Smooth muscle cell (in vitro differentiated cells): ENCODE results near the gene GNG7. TPM values are rescaled to one million over a fixed set of nuclear protein-coding genes. Genes with fewer than 3 reads are reported as not detected.
"Not testable (repeated sequence)": the region's sequence is repeated elsewhere in the genome, so short reads cannot be mapped to it uniquely, and the experiment has no call there.

Experiments used
- DNase-seq: peaks from one replicate; lab custom pipeline; 2025; ENCODE audit not compliant: unreplicated experiment; lab: John Stamatoyannopoulos, UW
- H2AFZ ChIP-seq: fragments of 200-600 bp; sonication (generic); 2 replicates; pipeline ENCODE4 v1.6.0; 2016; ENCODE audit warnings: antibody characterized with exemption, low read depth, mild to moderate bottlenecking
- H3F3A ChIP-seq: fragments of 200-600 bp; sonication (generic); 2 replicates; pipeline ENCODE4 v1.6.0; 2017; ENCODE audit warnings: antibody characterized with exemption, low read depth
- H3K27ac ChIP-seq: fragments of 200-600 bp; sonication (generic); 2 replicates; pipeline ENCODE4 v1.5.1; 2016; ENCODE audit warnings: low read depth, mild to moderate bottlenecking
- H3K27me3 ChIP-seq: fragments of 200-600 bp; sonication (generic); 2 replicates; pipeline ENCODE4 v1.6.1; 2016; ENCODE audit warnings: low read depth, mild to moderate bottlenecking
- H3K36me3 ChIP-seq: fragments of 200-600 bp; sonication (generic); 2 replicates; pipeline ENCODE4 v1.5.1; 2016; ENCODE audit warnings: low read depth
- H3K4me1 ChIP-seq: fragments of 200-600 bp; sonication (generic); 2 replicates; pipeline ENCODE4 v1.5.1; 2016; ENCODE audit warnings: low read depth
- H3K4me2 ChIP-seq: fragments of 200-600 bp; sonication (generic); 2 replicates; pipeline ENCODE4 v1.6.0; 2016; ENCODE audit warnings: mild to moderate bottlenecking
- H3K4me3 ChIP-seq: fragments of 200-600 bp; sonication (generic); 2 replicates; pipeline ENCODE4 v1.5.1; 2016; ENCODE audit warnings: mild to moderate bottlenecking
- H3K79me2 ChIP-seq: fragments of 200-600 bp; sonication (generic); 2 replicates; pipeline ENCODE4 v1.6.0; 2016; ENCODE audit warnings: low read depth, mild to moderate bottlenecking
- H3K9ac ChIP-seq: fragments of 200-600 bp; sonication (generic); 2 replicates; pipeline ENCODE4 v1.6.0; 2016; ENCODE audit warnings: low read depth
- H3K9me3 ChIP-seq: fragments of 200-600 bp; sonication (generic); replicated peaks from 2 replicates; pipeline ENCODE4 v1.5.1; 2016; ENCODE audit warnings: low read depth
- H4K20me1 ChIP-seq: fragments of 200-600 bp; sonication (generic); 2 replicates; pipeline ENCODE4 v1.6.0; 2016; ENCODE audit warnings: low read depth
- CTCF ChIP-seq: fragments of 200-600 bp; sonication (generic); IDR thresholded peaks from 2 replicates; pipeline ENCODE4 v1.5.1; 2017; ENCODE audit warnings: borderline replicate concordance, mild to moderate bottlenecking, antibody characterized with exemption; ENCODE audit not compliant: insufficient read depth, poor library complexity, severe bottlenecking
- WGBS: methylation state at CpG from one replicate; pipeline ENCODE4 v1.1.7; 2016; ENCODE audit warnings: low lambda C conversion rate; 5-methylcytosine and 5-hydroxymethylcytosine counted together
- polyA plus RNA-seq: library from polyadenylated mRNA; unstranded; fragments of >200 nt; fragmentation: Nextera tagmentation; extraction: Ambion mirVana; gene quantifications from 2 replicates; pipeline ENCODE4 v1.2.1, GENCODE V29; 2016
- total RNA-seq: library from RNA; depleted of rRNA; stranded (reverse); fragments of >200 nt; gene quantifications from 2 replicates; pipeline ENCODE4 v1.2.3, GENCODE V29; 2014

GNG7 gene
- total and polyA plus RNA-seq, 2 experiments from 2014 or later: 1.7 to 2.6 TPM

- DNase-seq: peak; percentile 52
- H3K9me3 ChIP-seq: no peaks in the 10 kb centered on the region
- peaks cover 29% of the 10 kb centered on the region for H3K4me1 ChIP-seq
- TF ChIP-seq CTCF: no peak
- H2AFZ ChIP-seq: no peak overlapping the region
- 8% methylated on average over 29 of the region's 35 CpGs for WGBS
- no peaks in the 10 kb centered on the region for H3K79me2 ChIP-seq
- H3K36me3 ChIP-seq: no peaks in the 10 kb centered on the region
- no peaks in the 10 kb centered on the region for H3K27me3 ChIP-seq
- peak overlapping the region; percentile 95 for H3K27ac ChIP-seq
- peak overlapping the region; percentile 76 for H3K9ac ChIP-seq
- H4K20me1 ChIP-seq: no peaks in the 10 kb centered on the region
- H3F3A ChIP-seq: peaks cover 31% of the 10 kb centered on the region
- H3K4me3 ChIP-seq: peak overlapping the region; percentile 14
- H3K4me2 ChIP-seq: peak overlapping the region; percentile 79
Measured at GRCh38 chr19:2540646-2541454, 161.6 kb downstream of the GNG7 start.

GRCh38 chr19:2540251-2540645 lies 162.2 kb downstream of the GNG7 start:
- Histone ChIP-seq H3K9me3 (no peaks in the 10 kb centered on the region), H2AFZ (no peak overlapping the region), H3K4me2 (peak overlapping the region; percentile 79), H3K4me1 (peaks cover 29% of the 10 kb centered on the region), H3K27ac (peak overlapping the region; percentile 95), H3K27me3 (no peaks in the 10 kb centered on the region), H3K4me3 (peak overlapping the region; percentile 14), H3K9ac (peak overlapping the region; percentile 76), H4K20me1 (no peaks in the 10 kb centered on the region), H3K79me2 (no peaks in the 10 kb centered on the region), H3K36me3 (no peaks in the 10 kb centered on the region), H3F3A (peaks cover 32% of the 10 kb centered on the region)
- DNase-seq: no peak
- WGBS: 66% methylated on average over 11 of the region's 12 CpGs
- no peak for TF ChIP-seq CTCF

- peaks cover 19% of the 10 kb centered on the region for H3K4me1 ChIP-seq
- no peak for TF ChIP-seq CTCF
- H4K20me1 ChIP-seq: no peaks in the 10 kb centered on the region
- H3K9ac ChIP-seq: no peak overlapping the region
- no peak overlapping the region for H3K4me3 ChIP-seq
- no peak overlapping the region for H3K4me2 ChIP-seq
- no peaks in the 10 kb centered on the region for H3K79me2 ChIP-seq
- no peaks in the 10 kb centered on the region for H3K36me3 ChIP-seq
- H2AFZ ChIP-seq: no peak overlapping the region
- no peak for DNase-seq
- peaks cover 6% of the 10 kb centered on the region for H3K9me3 ChIP-seq
- WGBS: 93% methylated on average over 9 of the region's 10 CpGs
- peaks cover 29% of the 10 kb centered on the region for H3F3A ChIP-seq
- no peaks in the 10 kb centered on the region for H3K27me3 ChIP-seq
- no peak overlapping the region for H3K27ac ChIP-seq
Measured at GRCh38 chr19:2538096-2538757, 164.3 kb downstream of the GNG7 start.

- 81% methylated on average over 9 of the region's 9 CpGs for WGBS
- H4K20me1 ChIP-seq, H2AFZ ChIP-seq, H3K9ac ChIP-seq, H3K9me3 ChIP-seq, H3K27ac ChIP-seq, H3K27me3 ChIP-seq, H3K79me2 ChIP-seq, H3K4me3 ChIP-seq, H3K36me3 ChIP-seq, H3K4me2 ChIP-seq, DNase-seq: not testable (repeated sequence)
- peaks cover 28% of the 10 kb centered on the region for H3F3A ChIP-seq
- H3K4me1 ChIP-seq: peaks cover 13% of the 10 kb centered on the region
Measured at GRCh38 chr19:2537584-2537983, 164.9 kb downstream of the GNG7 start.
